Heart left ventricle (tissue), 13 donors: ENCODE measurements around the gene TAF4B.
"Not testable (repeated sequence)": the region's sequence is repeated elsewhere in the genome, so short reads cannot be mapped to it uniquely, and the experiment has no call there.

Experiments
- POLR2A ChIP-seq, 2 donors: fragments of 450-650 bp; IDR thresholded peaks; one replicate each; pipeline ENCODE4 v1.6.1; 2017; ENCODE audit warnings: antibody characterized with exemption in 2 of 2, mild to moderate bottlenecking in 2 of 2, moderate library complexity in 2 of 2
- TF ChIP-seq, protein P1 (sequence below), 12 donors: fragments of 200-600 bp; sonication (generic) in 4 of 12; IDR thresholded peaks; one replicate each; pipeline versions ENCODE4 v1.5.0 to v1.8.0; 2018 to 2022; ENCODE audit warnings: antibody characterized with exemption in 12 of 12, mild to moderate bottlenecking in 5 of 12
- donor health status: ischemic (EF 13 %, LVEDD 7.1; RV severe dilation, severe dysfunction).
- donor health status: DM: no; HTN: yes; CAD: no.
- donor health status: DM: no; HTN: no; CAD: no.
- donor health status: ischemic (EF 25% LVEDD 6.9; RV normal size, moderate dysfunction).
- donor health status: ischemic (EF 25% LVEDD 5.7; RV mildly dilated, moderate dysfunction).
- donor health status: ischemic (EF 35%, LVEDD 5.7; RV mildly dilated, moderate dysfunction).
- donor health status: nonischemic (EF 11% LVEDD 7.7; RV severe dilation, severe dysfunction).
- donor health status: DM: yes; HTN: yes; CAD: no.
- donor health status: PGD.
- donor health status: ischemic (EF 29% LVEDD 5.4; RV normal size, mild dysfunction).
- donor health status: nonischemic (EF 23%, LVEDD 6.1; RV moderate dilation, normal function).

GRCh38 chr18:26245434-26245833 is 19.2 kb downstream of the TAF4B start:
- not testable (repeated sequence) for TF ChIP-seq POLR2A (IDR thresholded peaks at IDR 0.05)
- TF ChIP-seq, protein P1, sequence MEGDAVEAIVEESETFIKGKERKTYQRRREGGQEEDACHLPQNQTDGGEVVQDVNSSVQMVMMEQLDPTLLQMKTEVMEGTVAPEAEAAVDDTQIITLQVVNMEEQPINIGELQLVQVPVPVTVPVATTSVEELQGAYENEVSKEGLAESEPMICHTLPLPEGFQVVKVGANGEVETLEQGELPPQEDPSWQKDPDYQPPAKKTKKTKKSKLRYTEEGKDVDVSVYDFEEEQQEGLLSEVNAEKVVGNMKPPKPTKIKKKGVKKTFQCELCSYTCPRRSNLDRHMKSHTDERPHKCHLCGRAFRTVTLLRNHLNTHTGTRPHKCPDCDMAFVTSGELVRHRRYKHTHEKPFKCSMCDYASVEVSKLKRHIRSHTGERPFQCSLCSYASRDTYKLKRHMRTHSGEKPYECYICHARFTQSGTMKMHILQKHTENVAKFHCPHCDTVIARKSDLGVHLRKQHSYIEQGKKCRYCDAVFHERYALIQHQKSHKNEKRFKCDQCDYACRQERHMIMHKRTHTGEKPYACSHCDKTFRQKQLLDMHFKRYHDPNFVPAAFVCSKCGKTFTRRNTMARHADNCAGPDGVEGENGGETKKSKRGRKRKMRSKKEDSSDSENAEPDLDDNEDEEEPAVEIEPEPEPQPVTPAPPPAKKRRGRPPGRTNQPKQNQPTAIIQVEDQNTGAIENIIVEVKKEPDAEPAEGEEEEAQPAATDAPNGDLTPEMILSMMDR (IDR thresholded peaks at IDR 0.05) = not testable (repeated sequence)
